Tibial nerve (tissue), 4 donors: ENCODE measurements around the gene FBXO2. TPM values are rescaled to one million over a fixed set of nuclear protein-coding genes. Genes with fewer than 3 reads are reported as not detected.

ENCODE experiments used
- DNase-seq, 2 donors: peaks; one replicate each; pipeline ENCODE4 v3.0.0-alpha.2; 2019; ENCODE audit warnings: low spot score in 2 of 2
- H3K27ac ChIP-seq, 4 donors: fragments of 200-600 bp; sonication (generic) in 3 of 4; one replicate each; pipeline ENCODE4 v1.5.1; 2017 to 2019; ENCODE audit warnings: mild to moderate bottlenecking in 1 of 4
- H3K27me3 ChIP-seq, 2 donors: fragments of 200-600 bp; sonication (generic) in 1 of 2; one replicate each; pipeline versions ENCODE4 v1.5.1 to v1.6.0; 2017 to 2019
- H3K36me3 ChIP-seq, 3 donors: fragments of 200-600 bp; sonication (generic); one replicate each; pipeline ENCODE4 v1.5.1; 2018 to 2019
- H3K4me1 ChIP-seq, 4 donors: fragments of 200-600 bp; sonication (generic) in 3 of 4; one replicate each; pipeline ENCODE4 v1.5.1; 2017 to 2019
- H3K4me3 ChIP-seq, 4 donors: fragments of 200-600 bp; sonication (generic) in 3 of 4; one replicate each; pipeline ENCODE4 v1.5.1; 2017 to 2019; ENCODE audit warnings: mild to moderate bottlenecking in 1 of 4, moderate library complexity in 1 of 4
- H3K9me3 ChIP-seq, 4 donors: fragments of 200-600 bp; sonication (generic) in 3 of 4; one replicate each; pipeline ENCODE4 v1.5.1; 2017 to 2019
- EP300 ChIP-seq, 2 donors: sonication (generic); formaldehyde crosslinking; IDR thresholded peaks; one replicate each; pipeline ENCODE4 v1.6.1; 2017; ENCODE audit warnings: antibody characterized with exemption in 2 of 2, mild to moderate bottlenecking in 1 of 2
- POLR2A ChIP-seq, 2 donors: fragments of 450-650 bp; IDR thresholded peaks; one replicate each; pipeline ENCODE4 v1.6.1; 2017; ENCODE audit warnings: antibody characterized with exemption in 2 of 2, mild to moderate bottlenecking in 2 of 2, moderate library complexity in 2 of 2
- WGBS, 2 donors: methylation state at CpG; one replicate each; pipeline ENCODE4 v1.1.5; 2018; 5-methylcytosine and 5-hydroxymethylcytosine counted together
- total RNA-seq, 4 donors: library from RNA; depleted of rRNA; stranded (reverse); fragments of >200 nt; gene quantifications; one replicate each; pipeline ENCODE4 v1.1.0, GENCODE V29; 2016
- TF ChIP-seq, protein P1 (sequence below), 5 experiments: fragments of 200-600 bp in 3 of 5; fragments of 450-650 bp in 2 of 5; sonication (generic) in 3 of 5; IDR thresholded peaks; one replicate each; pipeline ENCODE4 v1.5.1; 2016 to 2019; ENCODE audit warnings: antibody characterized with exemption in 5 of 5, mild to moderate bottlenecking in 3 of 5, moderate library complexity in 2 of 5

FBXO2 gene
- total RNA-seq, 4 donors from 2014 or later = 7.5 to 21.0 (median 15.6) TPM

DNA sequence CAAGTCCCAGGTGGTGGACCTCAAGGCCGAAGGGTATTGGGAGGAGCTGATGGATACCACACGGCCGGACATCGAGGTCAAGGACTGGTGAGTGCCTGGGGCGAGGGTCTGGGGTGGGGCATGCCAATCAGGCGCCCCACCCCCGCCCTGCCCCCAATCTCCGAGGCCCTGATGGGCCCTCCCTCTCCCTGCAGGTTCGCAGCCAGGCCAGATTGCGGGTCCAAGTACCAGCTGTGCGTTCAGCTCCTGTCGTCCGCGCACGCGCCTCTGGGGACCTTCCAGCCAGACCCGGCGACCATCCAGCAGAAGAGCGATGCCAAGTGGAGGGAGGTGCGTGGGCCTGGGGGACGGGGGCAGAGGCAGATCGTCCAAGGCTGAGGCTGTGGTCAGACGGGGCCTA, 4.3 kb upstream of the FBXO2 start:
- Histone ChIP-seq H3K27ac (no peak overlapping the region), H3K4me3 (no peak overlapping the region), H3K36me3 (peaks cover 0 to 62% (median 0%) of the 10 kb centered on the region in 3 donors), H3K27me3 (no peaks in the 10 kb centered on the region), H3K4me1 (peaks cover 0 to 23% (median 9%) of the 10 kb centered on the region in 4 donors), H3K9me3 (no peaks in the 10 kb centered on the region)
- TF ChIP-seq POLR2A (IDR thresholded peaks at IDR 0.05) (no peak), EP300 (IDR thresholded peaks at IDR 0.05) (no peak)
- TF ChIP-seq, protein P1, sequence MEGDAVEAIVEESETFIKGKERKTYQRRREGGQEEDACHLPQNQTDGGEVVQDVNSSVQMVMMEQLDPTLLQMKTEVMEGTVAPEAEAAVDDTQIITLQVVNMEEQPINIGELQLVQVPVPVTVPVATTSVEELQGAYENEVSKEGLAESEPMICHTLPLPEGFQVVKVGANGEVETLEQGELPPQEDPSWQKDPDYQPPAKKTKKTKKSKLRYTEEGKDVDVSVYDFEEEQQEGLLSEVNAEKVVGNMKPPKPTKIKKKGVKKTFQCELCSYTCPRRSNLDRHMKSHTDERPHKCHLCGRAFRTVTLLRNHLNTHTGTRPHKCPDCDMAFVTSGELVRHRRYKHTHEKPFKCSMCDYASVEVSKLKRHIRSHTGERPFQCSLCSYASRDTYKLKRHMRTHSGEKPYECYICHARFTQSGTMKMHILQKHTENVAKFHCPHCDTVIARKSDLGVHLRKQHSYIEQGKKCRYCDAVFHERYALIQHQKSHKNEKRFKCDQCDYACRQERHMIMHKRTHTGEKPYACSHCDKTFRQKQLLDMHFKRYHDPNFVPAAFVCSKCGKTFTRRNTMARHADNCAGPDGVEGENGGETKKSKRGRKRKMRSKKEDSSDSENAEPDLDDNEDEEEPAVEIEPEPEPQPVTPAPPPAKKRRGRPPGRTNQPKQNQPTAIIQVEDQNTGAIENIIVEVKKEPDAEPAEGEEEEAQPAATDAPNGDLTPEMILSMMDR (IDR thresholded peaks at IDR 0.05) = no peak
- no peak for DNase-seq
- WGBS, 2 donors = 86 to 88% methylated on average over 20 to 23 of the region's 23 CpGs

DNA sequence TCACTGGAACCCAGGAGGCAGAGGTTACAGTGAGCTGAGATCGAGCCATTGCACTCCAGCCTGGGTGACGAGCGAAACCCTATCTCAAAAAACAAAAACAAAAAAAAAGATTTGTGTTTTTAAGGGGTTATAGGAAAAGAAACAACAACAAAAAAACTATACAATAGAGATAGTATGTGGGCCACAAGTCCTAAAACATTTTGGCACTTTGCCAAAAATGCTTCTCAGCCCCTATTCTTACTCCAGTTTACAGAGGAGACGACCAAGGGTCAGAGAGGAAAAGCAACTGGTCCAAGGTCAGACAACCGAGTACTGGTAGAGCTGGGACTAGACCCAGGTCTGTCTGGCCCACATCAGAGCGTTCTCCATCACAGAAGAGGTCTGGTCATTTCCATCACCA, 3.4 kb upstream of the FBXO2 start:
- TF ChIP-seq, protein P1 (IDR thresholded peaks at IDR 0.05) = no peak
- TF ChIP-seq EP300 (IDR thresholded peaks at IDR 0.05) (no peak), POLR2A (IDR thresholded peaks at IDR 0.05) (no peak)
- Histone ChIP-seq H3K36me3 (peaks cover 0 to 62% (median 0%) of the 10 kb centered on the region in 3 donors), H3K4me3 (no peak overlapping the region), H3K27ac (no peak overlapping the region), H3K4me1 (peaks cover 0 to 31% (median 9%) of the 10 kb centered on the region in 4 donors), H3K27me3 (no peaks in the 10 kb centered on the region), H3K9me3 (no peaks in the 10 kb centered on the region)
- DNase-seq = no peak
- WGBS, 2 donors = 70 to 75% methylated on average over 6 of the region's 6 CpGs

GRCh38 chr1:11654939-11655808, 945 bp upstream of the FBXO2 start:
- TF ChIP-seq POLR2A (IDR thresholded peaks at IDR 0.05) (no peak), EP300 (IDR thresholded peaks at IDR 0.05) (no peak)
- TF ChIP-seq, protein P1 (IDR thresholded peaks at IDR 0.05) = no peak
- WGBS, 2 donors = 9 to 26% methylated on average over 10 to 29 of the region's 45 CpGs
- H3K27ac ChIP-seq = peak overlapping the region; percentile 49 to 89 (median 70)
- H3K27me3 ChIP-seq = no peaks in the 10 kb centered on the region
- H3K36me3 ChIP-seq = peaks cover 0 to 37% (median 0%) of the 10 kb centered on the region in 3 donors
- DNase-seq = no peak
- H3K9me3 ChIP-seq = no peaks in the 10 kb centered on the region
- peak overlapping the region; percentile 45 to 82 (median 67) for H3K4me3 ChIP-seq
- H3K4me1 ChIP-seq = peaks cover 0 to 39% (median 14%) of the 10 kb centered on the region in 4 donors

GRCh38 chr1:11653861-11654136, 430 bp downstream of the FBXO2 start:
- Histone ChIP-seq H3K27me3 (peaks cover 0 to 9% of the 10 kb centered on the region in 2 donors), H3K4me1 (peaks cover 0 to 53% (median 28%) of the 10 kb centered on the region in 4 donors), H3K4me3 (peak overlapping the region; percentile 65 to 82 (median 70)), H3K27ac (peak overlapping the region; percentile 50 to 89 (median 86)), H3K36me3 (peaks cover 0 to 24% (median 0%) of the 10 kb centered on the region in 3 donors), H3K9me3 (no peaks in the 10 kb centered on the region)
- 66 to 67% methylated on average over 6 to 7 of the region's 7 CpGs for WGBS, 2 donors
- no peak for DNase-seq
- no peak for TF ChIP-seq EP300 (IDR thresholded peaks at IDR 0.05)
- TF ChIP-seq POLR2A (IDR thresholded peaks at IDR 0.05) = no peak
- TF ChIP-seq, protein P1 (IDR thresholded peaks at IDR 0.05) = no peak
